Astrocyte (in vitro differentiated cells and primary cell): ENCODE measurements around the gene PITPNB. TPM values are rescaled to one million over a fixed set of nuclear protein-coding genes. Genes with fewer than 3 reads are reported as not detected.

Experiments used
- DNase-seq: peaks from one replicate; pipeline ENCODE4 v3.0.0-alpha.2; 2010; ENCODE audit warnings: low read depth
- FAIRE-seq: peaks from 2 replicates; lab custom pipeline; 2011; peaks lifted over from hg19 to GRCh38; lab: Jason Lieb, UNC
- H2AFZ ChIP-seq: 2 replicates; pipeline ENCODE4 v1.6.0; 2012; ENCODE audit warnings: low read depth, low read length, inconsistent platforms
- H3K27ac ChIP-seq: 2 replicates; pipeline ENCODE4 v1.5.1; 2011; ENCODE audit warnings: low read depth, low read length, inconsistent platforms
- H3K27me3 ChIP-seq: 2 replicates; pipeline ENCODE4 v1.6.0; 2011; ENCODE audit warnings: low read length, inconsistent platforms; ENCODE audit not compliant: insufficient read depth
- H3K36me3 ChIP-seq: 2 replicates; pipeline ENCODE4 v1.5.1; 2011; ENCODE audit warnings: low read length, inconsistent platforms; ENCODE audit not compliant: insufficient read depth
- H3K4me1 ChIP-seq: 2 replicates; pipeline ENCODE4 v1.5.1; 2011; ENCODE audit warnings: low read length, inconsistent platforms; ENCODE audit not compliant: insufficient read depth
- H3K4me2 ChIP-seq: 2 replicates; pipeline ENCODE4 v1.6.0; 2012; ENCODE audit warnings: low read length, inconsistent platforms
- H3K4me3 ChIP-seq: 2 replicates; pipeline ENCODE4 v1.5.1; 2011; ENCODE audit warnings: low read depth, mild to moderate bottlenecking, low read length, inconsistent platforms; ENCODE audit not compliant: insufficient read depth
- H3K79me2 ChIP-seq: 2 replicates; pipeline ENCODE4 v1.6.0; 2012; ENCODE audit warnings: mild to moderate bottlenecking, low read length, inconsistent platforms; ENCODE audit not compliant: insufficient read depth
- H3K9ac ChIP-seq: 2 replicates; pipeline ENCODE4 v1.6.0; 2012; ENCODE audit warnings: mild to moderate bottlenecking, low read length, inconsistent platforms
- H3K9me3 ChIP-seq: 2 replicates; pipeline ENCODE4 v1.5.1; 2012; ENCODE audit warnings: low read depth, mild to moderate bottlenecking, low read length, inconsistent platforms; ENCODE audit not compliant: insufficient read depth
- H4K20me1 ChIP-seq: 2 replicates; pipeline ENCODE4 v1.6.0; 2012; ENCODE audit warnings: low read length, inconsistent platforms; ENCODE audit not compliant: insufficient read depth
- H3K27ac Mint-ChIP-seq: one replicate; pipeline ENCODE4 v1.8.0; 2021; ENCODE audit warnings: mild to moderate bottlenecking, mixed read lengths; ENCODE audit not compliant: unreplicated experiment
- H3K27me3 Mint-ChIP-seq: one replicate; pipeline ENCODE4 v1.8.0; 2021; ENCODE audit warnings: low read depth, mixed read lengths; ENCODE audit not compliant: unreplicated experiment
- H3K36me3 Mint-ChIP-seq: one replicate; pipeline ENCODE4 v1.8.0; 2021; ENCODE audit warnings: low read depth, mixed read lengths; ENCODE audit not compliant: unreplicated experiment
- H3K4me1 Mint-ChIP-seq: one replicate; pipeline ENCODE4 v1.8.0; 2021; ENCODE audit warnings: low read depth, mixed read lengths; ENCODE audit not compliant: unreplicated experiment
- H3K4me3 Mint-ChIP-seq: one replicate; pipeline ENCODE4 v1.8.0; 2021; ENCODE audit warnings: mild to moderate bottlenecking, moderate library complexity, mixed read lengths; ENCODE audit not compliant: unreplicated experiment
- H3K9me3 Mint-ChIP-seq: one replicate; pipeline ENCODE4 v1.8.0; 2021; ENCODE audit warnings: mild to moderate bottlenecking, mixed read lengths; ENCODE audit not compliant: unreplicated experiment
- CTCF ChIP-seq: IDR thresholded peaks from 2 replicates; pipeline ENCODE4 v1.5.1; 2011; ENCODE audit warnings: low read depth, mild to moderate bottlenecking, inconsistent platforms, low read length, moderate library complexity; ENCODE audit not compliant: insufficient read depth
- EZH2 ChIP-seq: IDR thresholded peaks from 2 replicates; pipeline ENCODE4 v1.6.1; 2012; ENCODE audit warnings: mild to moderate bottlenecking, low read length, inconsistent platforms; ENCODE audit not compliant: insufficient read depth
- total RNA-seq: library from RNA; stranded (reverse); gene quantifications from 2 replicates; pipeline ENCODE4 v1.2.1, GENCODE V29; 2021

Gene PITPNB
- total RNA-seq, 1 donor from 2014 or later, result 90.6 TPM

GRCh38 chr22:27870234-27871191 lies 48.5 kb downstream of the PITPNB start:
- TF ChIP-seq EZH2 (no peak), CTCF (no peak)
- Mint-ChIP-seq H3K27me3 (no peaks in the 10 kb centered on the region), H3K27ac (no peak overlapping the region), H3K4me1 (peaks cover 39% of the 10 kb centered on the region), H3K36me3 (peaks cover 10% of the 10 kb centered on the region), H3K4me3 (peak overlapping the region; percentile 12), H3K9me3 (peaks cover 3% of the 10 kb centered on the region)
- no peak overlapping the region for H3K9ac ChIP-seq
- FAIRE-seq, result no peak
- no peak for DNase-seq
- H3K9me3 ChIP-seq, result no peaks in the 10 kb centered on the region
- peaks cover 36% of the 10 kb centered on the region for H3K36me3 ChIP-seq
- H3K27ac ChIP-seq, result no peak overlapping the region
- no peaks in the 10 kb centered on the region for H3K27me3 ChIP-seq
- peaks cover 21% of the 10 kb centered on the region for H3K4me1 ChIP-seq
- no peak overlapping the region for H3K4me2 ChIP-seq
- peaks cover 42% of the 10 kb centered on the region for H4K20me1 ChIP-seq
- no peak overlapping the region for H3K4me3 ChIP-seq
- peaks cover 59% of the 10 kb centered on the region for H3K79me2 ChIP-seq
- H2AFZ ChIP-seq, result no peak overlapping the region

GRCh38 chr22:27868732-27869282 lies 50.2 kb downstream of the PITPNB start:
- FAIRE-seq, result peak; percentile 52
- H3K4me1 ChIP-seq, result peaks cover 16% of the 10 kb centered on the region
- H4K20me1 ChIP-seq, result peaks cover 27% of the 10 kb centered on the region
- Mint-ChIP-seq H3K27ac (no peak overlapping the region), H3K27me3 (no peaks in the 10 kb centered on the region), H3K9me3 (peaks cover 3% of the 10 kb centered on the region), H3K4me1 (peaks cover 31% of the 10 kb centered on the region), H3K36me3 (peaks cover 10% of the 10 kb centered on the region), H3K4me3 (no peak overlapping the region)
- no peak overlapping the region for H3K9ac ChIP-seq
- no peaks in the 10 kb centered on the region for H3K9me3 ChIP-seq
- H3K79me2 ChIP-seq, result peaks cover 50% of the 10 kb centered on the region
- no peak overlapping the region for H3K4me2 ChIP-seq
- peaks cover 36% of the 10 kb centered on the region for H3K36me3 ChIP-seq
- H2AFZ ChIP-seq, result no peak overlapping the region
- no peaks in the 10 kb centered on the region for H3K27me3 ChIP-seq
- DNase-seq, result no peak
- H3K27ac ChIP-seq, result no peak overlapping the region
- no peak overlapping the region for H3K4me3 ChIP-seq
- no peak for TF ChIP-seq EZH2
- no peak for TF ChIP-seq CTCF
